AG09309 (cell line): ENCODE data around the gene CELSR1.

Experiments
- DNase-seq: peaks from one replicate; pipeline ENCODE4 v3.0.0-alpha.2; 2010; ENCODE audit warnings: low read depth
- H3K4me3 ChIP-seq: 2 replicates; pipeline ENCODE4 v1.5.1; 2011; ENCODE audit warnings: mild to moderate bottlenecking, low read depth, low read length, moderate library complexity; ENCODE audit not compliant: control insufficient read depth
- CTCF ChIP-seq: IDR thresholded peaks from 2 replicates; pipeline ENCODE4 v1.5.1; 2011; ENCODE audit warnings: mild to moderate bottlenecking, low read depth, low read length, inconsistent platforms; ENCODE audit not compliant: insufficient read depth, control insufficient read depth; ENCODE audit errors: missing control alignments

Gene CELSR1

GRCh38 chr22:46484156-46484860 lies 53.1 kb downstream of the CELSR1 start:
- no peak overlapping the region for H3K4me3 ChIP-seq
- TF ChIP-seq CTCF, result no peak
- no peak for DNase-seq

GRCh38 chr22:46483353-46483752 lies 54.1 kb downstream of the CELSR1 start:
- no peak for TF ChIP-seq CTCF
- H3K4me3 ChIP-seq, result no peak overlapping the region
- DNase-seq, result no peak

GRCh38 chr22:46482056-46482675 lies 55.3 kb downstream of the CELSR1 start:
- TF ChIP-seq CTCF, result no peak
- no peak for DNase-seq
- H3K4me3 ChIP-seq, result no peak overlapping the region

- no peak for DNase-seq
- TF ChIP-seq CTCF, result no peak
- H3K4me3 ChIP-seq, result no peak overlapping the region
Observed at GRCh38 chr22:46481386-46481785, 56.0 kb downstream of the CELSR1 start.

GRCh38 chr22:46480396-46480795 lies 57.0 kb downstream of the CELSR1 start:
- no peak for TF ChIP-seq CTCF
- no peak overlapping the region for H3K4me3 ChIP-seq
- DNase-seq, result no peak

GRCh38 chr22:46479046-46479445 lies 58.4 kb downstream of the CELSR1 start:
- TF ChIP-seq CTCF, result no peak
- no peak overlapping the region for H3K4me3 ChIP-seq
- DNase-seq, result no peak
